HepG2 (cell line): ENCODE results near the gene NFATC3. TPM values are rescaled to one million over a fixed set of nuclear protein-coding genes. Genes with fewer than 3 reads are reported as not detected.
A peak's percentile ranks its signal among the peaks of the same experiment; 100 is the strongest.

ENCODE experiments used
- AGO1 ChIP-seq: fragments of 200-400 bp; formaldehyde crosslinking; IDR thresholded peaks from 2 replicates; pipeline ENCODE4 v1.6.1; 2017; ENCODE audit warnings: mild to moderate bottlenecking, low read depth, low read length, moderate library complexity; ENCODE audit not compliant: poor library complexity, severe bottlenecking
- ARID3A ChIP-seq: IDR thresholded peaks from 2 replicates; pipeline ENCODE4 v1.6.1; 2012; ENCODE audit warnings: low read depth, low read length, improper control_type of control experiment
- CC2D1A ChIP-seq: sonication (generic); formaldehyde crosslinking; IDR thresholded peaks from 2 replicates; pipeline ENCODE4 v1.8.1; 2023; ENCODE audit warnings: mild to moderate bottlenecking, missing genetic modification reagents
- CERS6 ChIP-seq: sonication (generic); formaldehyde crosslinking; IDR thresholded peaks from 2 replicates; pipeline ENCODE4 v1.5.0; 2020; ENCODE audit warnings: missing genetic modification reagents
- HBP1 ChIP-seq: IDR thresholded peaks from 2 replicates; pipeline ENCODE4 v1.6.1; 2016; ENCODE audit warnings: low read depth, control low read depth
- HDAC6 ChIP-seq: fragments of 200-600 bp; sonication (generic); IDR thresholded peaks from 2 replicates; pipeline ENCODE4 v1.7.0; 2017; ENCODE audit warnings: mild to moderate bottlenecking, antibody characterized with exemption, low read length, low read depth
- MYC ChIP-seq: sonication (generic); formaldehyde crosslinking; IDR thresholded peaks from 2 replicates; pipeline ENCODE4 v1.9.0; 2021; ENCODE audit warnings: missing genetic modification reagents, borderline replicate concordance
- PRDM15 ChIP-seq: sonication (generic); formaldehyde crosslinking; IDR thresholded peaks from 2 replicates; pipeline ENCODE4 v1.4.0; 2020; ENCODE audit warnings: missing genetic modification reagents
- THRA ChIP-seq: sonication (generic); formaldehyde crosslinking; IDR thresholded peaks from 2 replicates; pipeline ENCODE4 v1.4.0; 2020; ENCODE audit warnings: missing genetic modification reagents, borderline replicate concordance
- ZBTB33 ChIP-seq: sonication (generic); formaldehyde crosslinking; IDR thresholded peaks from 2 replicates; pipeline ENCODE4 v1.4.0; 2020; ENCODE audit warnings: missing genetic modification reagents
- ZNF530 ChIP-seq: sonication (generic); formaldehyde crosslinking; IDR thresholded peaks from 2 replicates; pipeline ENCODE4 v1.5.0; 2020; ENCODE audit warnings: low read depth, mild to moderate bottlenecking, missing genetic modification reagents
- ZNF652 ChIP-seq: IDR thresholded peaks from 2 replicates; pipeline ENCODE4 v1.6.1; 2016; ENCODE audit warnings: low read depth, borderline replicate concordance
- ZZZ3 ChIP-seq: sonication (generic); formaldehyde crosslinking; IDR thresholded peaks from 2 replicates; pipeline ENCODE4 v1.4.0; 2020; ENCODE audit warnings: missing genetic modification reagents, mild to moderate bottlenecking, borderline replicate concordance
- polyA plus RNA-seq, 8 experiments: library from polyadenylated mRNA; depleted of rRNA in 3 of 8; stranded (reverse) in 7 of 8; unstranded in 1 of 8; fragments of >200 nt; fragmentation: Illumina TruSeq in 4 of 8; extraction: Trizol in 4 of 8; gene quantifications; 2 replicates each; pipeline versions ENCODE4 v1.2.1 to v1.2.3, GENCODE V29; 2011 to 2016; ENCODE audit warnings: low read depth in 4 of 8, missing spikeins in 1 of 8, mixed read lengths in 1 of 8; ENCODE audit not compliant: insufficient read depth in 1 of 8
- total RNA-seq, 5 experiments: library from RNA; depleted of rRNA; stranded (reverse); fragments of >200 nt; fragmentation: Illumina TruSeq; extraction: Trizol; gene quantifications; 2 replicates each; pipeline ENCODE4 v1.2.3, GENCODE V29; 2016; ENCODE audit warnings: low read depth in 1 of 5

NFATC3 gene
- total and polyA plus RNA-seq, 2 of the 13 experiments (the other 11 are each of a cell fraction or from before 2014, with no cell fraction given), result 52.6 to 62.7 TPM

- TF ChIP-seq THRA (CRISPR knock-in tag) (peak; percentile 87), PRDM15 (CRISPR knock-in tag) (no peak), MYC (CRISPR knock-in tag) (peak; percentile 90), ZNF652 (CRISPR knock-in tag) (peak; percentile 33; the same call in 1 of the 2 replicates), ZBTB33 (CRISPR knock-in tag) (peak; percentile 76), ARID3A (no peak), CERS6 (CRISPR knock-in tag) (no peak), HBP1 (CRISPR knock-in tag) (no peak; the same call in 1 of the 2 replicates), CC2D1A (no peak), ZNF530 (CRISPR knock-in tag) (no peak), AGO1 (no peak), ZZZ3 (CRISPR knock-in tag) (no peak), HDAC6 (no peak)
Measured at GRCh38 chr16:68079626-68080344, 5.4 kb upstream of the NFATC3 start (continued).
